ENCODE data around the gene ACER3. TPM values are rescaled to one million over a fixed set of nuclear protein-coding genes. Genes with fewer than 3 reads are reported as not detected.

ACER3 gene
- total RNA-seq, 4 donors from 2014 or later: 9.3 to 25.7 (median 14.2) TPM

DNA sequence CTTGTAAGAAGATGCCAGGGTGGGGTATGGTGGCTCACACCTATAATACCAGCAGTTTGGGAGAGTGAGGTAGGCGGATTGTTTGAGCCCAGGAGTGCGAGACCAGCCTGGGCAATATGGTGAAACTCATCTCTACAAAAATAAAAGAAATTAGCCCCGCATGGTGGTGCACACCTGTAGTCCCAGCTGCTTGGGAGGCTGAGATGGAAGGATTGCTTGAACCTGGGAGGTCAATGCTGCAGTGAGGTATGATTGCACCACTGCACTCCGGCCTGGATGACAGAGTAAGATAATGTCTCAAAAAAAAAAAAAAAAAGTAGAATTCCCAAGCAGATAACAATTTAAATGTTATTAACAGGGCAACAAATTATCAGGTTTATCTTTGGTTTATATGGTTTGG is 20.2 kb downstream of the ACER3 start:
- WGBS, 2 donors (ENCODE audit: low coverage in 1 of 2): 96 to 98% methylated on average over 4 of the region's 4 CpGs
- Histone ChIP-seq H3K4me1 (peaks cover 0 to 9% (median 0%) of the 10 kb centered on the region in 3 donors), H3K9me3 (no peaks in the 10 kb centered on the region), H3K36me3 (no peaks in the 10 kb centered on the region), H3K27me3 (no peaks in the 10 kb centered on the region), H3K27ac (no peak overlapping the region), H3K4me3 (no peak overlapping the region)
- TF ChIP-seq, protein P1, sequence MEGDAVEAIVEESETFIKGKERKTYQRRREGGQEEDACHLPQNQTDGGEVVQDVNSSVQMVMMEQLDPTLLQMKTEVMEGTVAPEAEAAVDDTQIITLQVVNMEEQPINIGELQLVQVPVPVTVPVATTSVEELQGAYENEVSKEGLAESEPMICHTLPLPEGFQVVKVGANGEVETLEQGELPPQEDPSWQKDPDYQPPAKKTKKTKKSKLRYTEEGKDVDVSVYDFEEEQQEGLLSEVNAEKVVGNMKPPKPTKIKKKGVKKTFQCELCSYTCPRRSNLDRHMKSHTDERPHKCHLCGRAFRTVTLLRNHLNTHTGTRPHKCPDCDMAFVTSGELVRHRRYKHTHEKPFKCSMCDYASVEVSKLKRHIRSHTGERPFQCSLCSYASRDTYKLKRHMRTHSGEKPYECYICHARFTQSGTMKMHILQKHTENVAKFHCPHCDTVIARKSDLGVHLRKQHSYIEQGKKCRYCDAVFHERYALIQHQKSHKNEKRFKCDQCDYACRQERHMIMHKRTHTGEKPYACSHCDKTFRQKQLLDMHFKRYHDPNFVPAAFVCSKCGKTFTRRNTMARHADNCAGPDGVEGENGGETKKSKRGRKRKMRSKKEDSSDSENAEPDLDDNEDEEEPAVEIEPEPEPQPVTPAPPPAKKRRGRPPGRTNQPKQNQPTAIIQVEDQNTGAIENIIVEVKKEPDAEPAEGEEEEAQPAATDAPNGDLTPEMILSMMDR (IDR thresholded peaks at IDR 0.05): no peak
- TF ChIP-seq EP300 (IDR thresholded peaks at IDR 0.05) (no peak), POLR2A (IDR thresholded peaks at IDR 0.05) (no peak), POLR2AphosphoS5 (IDR thresholded peaks at IDR 0.05) (no peak)
- no peak for ATAC-seq

DNA sequence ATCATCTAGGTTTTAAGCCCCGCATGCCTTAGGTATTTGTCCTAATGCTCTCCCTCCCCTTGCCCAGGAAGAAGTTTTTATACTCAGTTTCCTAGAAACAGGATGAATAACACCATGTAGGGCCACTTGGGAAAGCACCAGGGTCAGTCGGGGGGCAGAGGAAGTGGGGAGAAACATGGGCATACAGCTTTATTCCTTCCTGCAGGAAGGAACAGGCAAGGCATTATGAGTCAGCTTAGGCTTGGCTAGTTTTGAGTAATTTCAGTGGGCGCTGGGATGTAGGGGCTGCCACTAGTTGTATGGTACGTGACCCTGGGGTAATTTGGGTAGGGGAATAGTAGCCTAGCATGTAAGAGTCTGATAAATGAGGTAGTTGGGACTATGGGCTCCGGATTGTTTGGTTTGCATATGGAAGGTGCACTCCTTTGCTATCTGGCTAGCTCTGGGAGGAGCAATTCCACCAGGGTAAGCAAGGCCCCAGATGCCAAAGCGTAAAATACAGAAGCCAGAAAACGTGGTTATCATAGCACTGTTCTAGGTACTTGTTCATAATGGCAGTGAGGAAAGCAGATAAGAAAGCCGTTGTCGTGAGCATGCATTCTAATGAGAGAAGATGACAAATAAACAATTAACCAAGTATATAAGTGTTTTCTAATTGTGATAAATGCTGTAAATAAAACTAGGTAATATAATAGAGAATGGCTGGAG is 24.8 kb downstream of the ACER3 start:
- no peak for TF ChIP-seq POLR2AphosphoS5 (IDR thresholded peaks at IDR 0.05)
- TF ChIP-seq, protein P1 (IDR thresholded peaks at IDR 0.05): no peak
- no peak for TF ChIP-seq POLR2A (IDR thresholded peaks at IDR 0.05)
- TF ChIP-seq EP300 (IDR thresholded peaks at IDR 0.05): no peak
- Histone ChIP-seq H3K27ac (no peak overlapping the region), H3K36me3 (no peaks in the 10 kb centered on the region), H3K4me1 (peaks cover 0 to 9% (median 0%) of the 10 kb centered on the region in 3 donors), H3K4me3 (no peak overlapping the region), H3K9me3 (no peaks in the 10 kb centered on the region), H3K27me3 (no peaks in the 10 kb centered on the region)
- WGBS, 2 donors (ENCODE audit: low coverage in 1 of 2): 76 to 80% methylated on average over 7 of the region's 9 CpGs
- ATAC-seq: no peak

DNA sequence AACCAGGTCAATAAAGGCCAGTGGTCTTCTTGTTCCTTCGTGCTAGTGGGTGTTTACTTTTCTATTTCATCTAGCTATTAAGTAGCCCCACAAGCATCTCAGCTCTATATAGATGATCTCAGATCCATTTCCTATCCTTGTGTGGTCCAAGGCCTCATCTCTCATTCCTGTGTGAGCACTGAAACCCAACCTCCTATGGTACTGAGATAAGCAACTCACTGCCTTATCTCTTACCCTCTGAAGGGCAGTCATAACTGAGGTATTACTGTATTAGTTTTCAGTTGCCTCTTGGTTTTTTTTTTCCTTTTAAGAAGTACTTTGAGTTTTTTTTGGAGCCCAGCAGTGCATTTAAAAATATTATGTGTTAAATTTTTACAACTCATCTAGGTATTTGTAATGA is 28.3 kb downstream of the ACER3 start:
- H3K4me1 ChIP-seq: peaks cover 0 to 9% (median 0%) of the 10 kb centered on the region in 3 donors
- TF ChIP-seq POLR2A (IDR thresholded peaks at IDR 0.05) (no peak), POLR2AphosphoS5 (IDR thresholded peaks at IDR 0.05) (no peak), EP300 (IDR thresholded peaks at IDR 0.05) (no peak)
- TF ChIP-seq, protein P1 (IDR thresholded peaks at IDR 0.05): no peak
- H3K9me3 ChIP-seq: no peaks in the 10 kb centered on the region
- no peaks in the 10 kb centered on the region for H3K27me3 ChIP-seq
- no peaks in the 10 kb centered on the region for H3K36me3 ChIP-seq
- no peak for ATAC-seq
- H3K4me3 ChIP-seq: no peak overlapping the region
- WGBS, 2 donors (ENCODE audit: low coverage in 1 of 2): 69 to 72% methylated on average over 1 of the region's 1 CpG
- no peak overlapping the region for H3K27ac ChIP-seq

DNA sequence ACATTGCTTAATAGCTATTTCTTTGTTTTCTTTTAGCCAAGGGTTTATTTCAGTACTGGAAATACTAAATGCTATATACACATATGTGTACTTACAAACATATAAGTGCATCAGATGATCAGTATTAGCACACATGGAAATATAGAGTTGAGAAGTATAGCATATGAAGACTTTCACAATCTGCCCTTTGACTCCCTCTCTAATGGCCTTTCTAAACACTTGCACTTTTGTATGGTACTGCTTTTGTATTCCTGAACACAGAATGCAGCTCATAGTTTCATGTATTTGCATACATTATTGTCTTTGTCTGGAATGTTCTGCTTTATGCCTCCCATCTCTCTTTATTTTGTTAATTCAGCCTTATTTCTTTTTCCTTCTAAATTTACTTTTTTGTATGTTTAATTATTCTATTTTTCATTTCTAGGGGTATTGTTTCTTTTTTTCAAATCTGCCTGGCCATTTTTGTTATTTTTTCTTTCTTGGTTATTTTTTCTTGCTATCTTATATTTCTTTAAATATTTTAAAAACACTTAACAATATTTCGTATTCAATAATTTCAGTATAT is 28.8 kb downstream of the ACER3 start:
- H3K36me3 ChIP-seq: no peaks in the 10 kb centered on the region
- no peak overlapping the region for H3K27ac ChIP-seq
- 28 to 100% methylated on average over 1 of the region's 1 CpG for WGBS, 2 donors (ENCODE audit: low coverage in 1 of 2)
- TF ChIP-seq POLR2AphosphoS5 (IDR thresholded peaks at IDR 0.05): no peak
- no peak for TF ChIP-seq POLR2A (IDR thresholded peaks at IDR 0.05)
- TF ChIP-seq, protein P1 (IDR thresholded peaks at IDR 0.05): no peak
- TF ChIP-seq EP300 (IDR thresholded peaks at IDR 0.05): no peak
- no peak for ATAC-seq
- H3K4me1 ChIP-seq: peaks cover 0 to 9% (median 0%) of the 10 kb centered on the region in 3 donors
- H3K9me3 ChIP-seq: no peaks in the 10 kb centered on the region
- no peaks in the 10 kb centered on the region for H3K27me3 ChIP-seq
- H3K4me3 ChIP-seq: no peak overlapping the region

DNA sequence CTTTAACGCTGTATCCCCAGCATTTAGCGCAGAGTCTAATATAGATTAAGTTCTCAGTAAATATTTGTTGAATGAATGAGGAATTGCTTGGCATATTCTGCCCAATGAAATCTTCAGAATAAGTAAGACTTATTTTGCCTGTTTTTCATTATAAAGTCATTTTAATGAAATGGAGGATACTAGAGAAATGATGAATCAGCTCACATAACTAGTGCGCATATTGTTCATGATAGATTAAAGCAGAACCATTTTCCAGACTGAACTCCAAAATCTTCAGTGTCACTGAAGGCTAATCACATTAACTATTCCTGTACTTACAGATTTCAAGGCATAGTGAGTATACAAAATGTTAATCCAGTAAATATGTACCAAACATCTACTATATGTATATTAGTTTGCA is 29.6 kb downstream of the ACER3 start:
- Histone ChIP-seq H3K9me3 (no peaks in the 10 kb centered on the region), H3K27me3 (no peaks in the 10 kb centered on the region), H3K27ac (no peak overlapping the region), H3K4me1 (peaks cover 0 to 4% (median 0%) of the 10 kb centered on the region in 3 donors), H3K4me3 (no peak overlapping the region), H3K36me3 (no peaks in the 10 kb centered on the region)
- TF ChIP-seq, protein P1 (IDR thresholded peaks at IDR 0.05): no peak
- TF ChIP-seq POLR2AphosphoS5 (IDR thresholded peaks at IDR 0.05) (no peak), EP300 (IDR thresholded peaks at IDR 0.05) (no peak), POLR2A (IDR thresholded peaks at IDR 0.05) (no peak)
- 81 to 100% methylated on average over 3 of the region's 3 CpGs for WGBS, 2 donors (ENCODE audit: low coverage in 1 of 2)
- ATAC-seq: no peak

All from gastroesophageal sphincter (tissue), 4 donors.